HEK293 (cell line): ENCODE results near the gene EXOC8.
A peak's percentile ranks its signal among the peaks of the same experiment; 100 is the strongest.

ENCODE experiments used
- BCL11A ChIP-seq: fragments of 450-650 bp; formaldehyde crosslinking; IDR thresholded peaks from 2 replicates; pipeline ENCODE4 v1.5.1; 2016; ENCODE audit warnings: low read depth, missing biosample characterization, missing genetic modification characterization
- PRDM1 ChIP-seq: fragments of 450-650 bp; formaldehyde crosslinking; IDR thresholded peaks from 2 replicates; pipeline ENCODE4; 2016; ENCODE audit warnings: missing biosample characterization, missing genetic modification characterization
- PRDM6 ChIP-seq: fragments of 450-650 bp; formaldehyde crosslinking; IDR thresholded peaks from 2 replicates; pipeline ENCODE4 v1.5.1; 2017; ENCODE audit warnings: missing biosample characterization, missing genetic modification characterization
- SETDB1 ChIP-seq: IDR thresholded peaks from one replicate; pipeline ENCODE4 v1.6.1; 2017; ENCODE audit warnings: mild to moderate bottlenecking, low read length, moderate library complexity, mixed read lengths; ENCODE audit not compliant: insufficient read length
- SP3 ChIP-seq: fragments of 450-650 bp; formaldehyde crosslinking; IDR thresholded peaks from 2 replicates; pipeline ENCODE4 v1.5.1; 2016; ENCODE audit warnings: missing biosample characterization, missing genetic modification characterization
- WT1 ChIP-seq: fragments of 450-650 bp; formaldehyde crosslinking; IDR thresholded peaks from 2 replicates; pipeline ENCODE4 v1.5.1; 2016; ENCODE audit warnings: missing biosample characterization, missing genetic modification characterization
- ZBTB49 ChIP-seq: fragments of 450-650 bp; formaldehyde crosslinking; IDR thresholded peaks from 2 replicates; pipeline ENCODE4 v1.5.1; 2016; ENCODE audit warnings: missing biosample characterization, missing genetic modification characterization, low read depth
- ZNF155 ChIP-seq: fragments of 450-650 bp; formaldehyde crosslinking; IDR thresholded peaks from 2 replicates; pipeline ENCODE4 v1.5.1; 2016; ENCODE audit warnings: missing biosample characterization, missing genetic modification characterization
- ZNF221 ChIP-seq: fragments of 450-650 bp; formaldehyde crosslinking; IDR thresholded peaks from 2 replicates; pipeline ENCODE4 v1.5.1; 2017; ENCODE audit warnings: missing biosample characterization, missing genetic modification characterization, borderline replicate concordance
- ZNF239 ChIP-seq: fragments of 450-650 bp; formaldehyde crosslinking; IDR thresholded peaks from 2 replicates; pipeline ENCODE4 v1.5.1; 2016; ENCODE audit warnings: missing biosample characterization, missing genetic modification characterization
- ZNF280D ChIP-seq: fragments of 450-650 bp; formaldehyde crosslinking; IDR thresholded peaks from 2 replicates; pipeline ENCODE4 v1.5.1; 2016; ENCODE audit warnings: missing biosample characterization, missing genetic modification characterization
- ZNF292 ChIP-seq: fragments of 450-650 bp; formaldehyde crosslinking; IDR thresholded peaks from 2 replicates; pipeline ENCODE4 v1.5.1; 2016; ENCODE audit warnings: low read depth, missing biosample characterization, missing genetic modification characterization, borderline replicate concordance
- ZNF335 ChIP-seq: fragments of 450-650 bp; formaldehyde crosslinking; conservative IDR thresholded peaks from 2 replicates; pipeline ENCODE4 v1.5.1; 2016; ENCODE audit warnings: missing biosample characterization, missing genetic modification characterization
- ZNF341 ChIP-seq: fragments of 450-650 bp; formaldehyde crosslinking; IDR thresholded peaks from 2 replicates; pipeline ENCODE4; 2016; ENCODE audit warnings: low read depth, missing biosample characterization, missing genetic modification characterization
- ZNF391 ChIP-seq: fragments of 450-650 bp; formaldehyde crosslinking; IDR thresholded peaks from 2 replicates; pipeline ENCODE4 v1.5.1; 2016; ENCODE audit warnings: low read depth, missing biosample characterization, missing genetic modification characterization, borderline replicate concordance
- ZNF433 ChIP-seq: fragments of 450-650 bp; formaldehyde crosslinking; IDR thresholded peaks from 2 replicates; pipeline ENCODE4 v1.5.1; 2016; ENCODE audit warnings: missing biosample characterization, missing genetic modification characterization, low read depth
- ZNF501 ChIP-seq: fragments of 450-650 bp; formaldehyde crosslinking; IDR thresholded peaks from 2 replicates; pipeline ENCODE4 v1.5.1; 2016; ENCODE audit warnings: missing biosample characterization, missing genetic modification characterization
- ZNF529 ChIP-seq: fragments of 450-650 bp; formaldehyde crosslinking; IDR thresholded peaks from 2 replicates; pipeline ENCODE4 v1.5.1; 2017; ENCODE audit warnings: missing genetic modification characterization, missing biosample characterization; ENCODE audit not compliant: insufficient replicate concordance
- ZNF548 ChIP-seq: fragments of 450-650 bp; formaldehyde crosslinking; IDR thresholded peaks from 2 replicates; pipeline ENCODE4 v1.5.1; 2016; ENCODE audit warnings: missing biosample characterization, missing genetic modification characterization
- ZNF585B ChIP-seq: fragments of 450-650 bp; formaldehyde crosslinking; IDR thresholded peaks from 2 replicates; pipeline ENCODE4 v1.5.1; 2016; ENCODE audit warnings: missing biosample characterization, missing genetic modification characterization
- ZNF654 ChIP-seq: fragments of 450-650 bp; formaldehyde crosslinking; IDR thresholded peaks from 2 replicates; pipeline ENCODE4 v1.5.1; 2016; ENCODE audit warnings: low read depth, missing biosample characterization, missing genetic modification characterization
- ZXDB ChIP-seq: fragments of 450-650 bp; formaldehyde crosslinking; IDR thresholded peaks from 2 replicates; pipeline ENCODE4 v1.5.1; 2016; ENCODE audit warnings: missing biosample characterization, missing genetic modification characterization
- TF ChIP-seq, protein P1 (sequence below): fragments of 450-650 bp; formaldehyde crosslinking; IDR thresholded peaks from 2 replicates; pipeline ENCODE4 v1.5.1; 2016; ENCODE audit warnings: missing biosample characterization, missing genetic modification characterization
- TF ChIP-seq, protein P2 (sequence below): fragments of 450-650 bp; formaldehyde crosslinking; IDR thresholded peaks from 2 replicates; pipeline ENCODE4 v1.5.1; 2016; ENCODE audit warnings: missing biosample characterization, missing genetic modification characterization
- TF ChIP-seq, protein P3 (sequence below): fragments of 450-650 bp; formaldehyde crosslinking; IDR thresholded peaks from 2 replicates; pipeline ENCODE4 v1.5.1; 2016; ENCODE audit warnings: missing biosample characterization, missing genetic modification characterization

The EXOC8 gene

DNA sequence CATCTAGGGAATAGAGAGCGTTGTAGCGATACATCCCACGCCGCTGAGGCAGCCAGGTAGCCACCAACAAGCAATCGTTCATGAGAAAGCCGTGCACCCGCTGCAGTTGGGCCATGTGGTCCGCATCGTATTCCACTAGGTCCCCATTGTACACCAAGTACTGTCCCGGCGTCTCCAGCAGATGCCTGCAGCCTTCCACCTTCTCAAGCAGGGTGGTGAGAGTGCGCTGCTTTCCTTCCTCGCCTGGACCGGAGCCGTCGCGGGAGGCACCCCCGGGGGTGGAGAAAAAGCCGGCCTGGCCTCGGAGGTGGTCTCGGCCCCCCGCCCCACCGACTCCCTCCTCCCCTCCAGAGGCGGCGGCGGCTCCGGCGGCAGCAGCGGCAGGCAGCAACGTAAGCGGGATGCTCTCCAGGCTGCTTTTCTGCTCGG is 595 bp downstream of the EXOC8 start (continued):
- TF ChIP-seq, protein P1, sequence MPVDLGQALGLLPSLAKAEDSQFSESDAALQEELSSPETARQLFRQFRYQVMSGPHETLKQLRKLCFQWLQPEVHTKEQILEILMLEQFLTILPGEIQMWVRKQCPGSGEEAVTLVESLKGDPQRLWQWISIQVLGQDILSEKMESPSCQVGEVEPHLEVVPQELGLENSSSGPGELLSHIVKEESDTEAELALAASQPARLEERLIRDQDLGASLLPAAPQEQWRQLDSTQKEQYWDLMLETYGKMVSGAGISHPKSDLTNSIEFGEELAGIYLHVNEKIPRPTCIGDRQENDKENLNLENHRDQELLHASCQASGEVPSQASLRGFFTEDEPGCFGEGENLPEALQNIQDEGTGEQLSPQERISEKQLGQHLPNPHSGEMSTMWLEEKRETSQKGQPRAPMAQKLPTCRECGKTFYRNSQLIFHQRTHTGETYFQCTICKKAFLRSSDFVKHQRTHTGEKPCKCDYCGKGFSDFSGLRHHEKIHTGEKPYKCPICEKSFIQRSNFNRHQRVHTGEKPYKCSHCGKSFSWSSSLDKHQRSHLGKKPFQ (tag by site-specific recombination): no peak
- TF ChIP-seq ZNF155 (tag by site-specific recombination) (no peak), BCL11A (tag by site-specific recombination) (no peak), ZNF585B (tag by site-specific recombination) (0 out of 2 replicates have a peak, but pooled peaks have one; percentile 19), SETDB1 (no peak), ZNF292 (no peak), ZNF654 (tag by site-specific recombination) (no peak), WT1 (tag by site-specific recombination) (no peak), ZNF529 (no peak), ZNF221 (no peak), ZNF391 (tag by site-specific recombination) (no peak), ZNF501 (tag by site-specific recombination) (no peak), ZNF433 (tag by site-specific recombination) (no peak), ZBTB49 (tag by site-specific recombination) (no peak), ZXDB (tag by site-specific recombination) (no peak), ZNF335 (tag by site-specific recombination) (peak; percentile 100), PRDM1 (tag by site-specific recombination) (peak; percentile 48; the same call in 1 of the 2 replicates), ZNF280D (tag by site-specific recombination) (no peak), ZNF341 (tag by site-specific recombination) (peak; percentile 13; the same call in 1 of the 2 replicates), PRDM6 (no peak), SP3 (tag by site-specific recombination) (no peak), ZNF239 (tag by site-specific recombination) (no peak), ZNF548 (tag by site-specific recombination) (no peak)
- TF ChIP-seq, protein P2, sequence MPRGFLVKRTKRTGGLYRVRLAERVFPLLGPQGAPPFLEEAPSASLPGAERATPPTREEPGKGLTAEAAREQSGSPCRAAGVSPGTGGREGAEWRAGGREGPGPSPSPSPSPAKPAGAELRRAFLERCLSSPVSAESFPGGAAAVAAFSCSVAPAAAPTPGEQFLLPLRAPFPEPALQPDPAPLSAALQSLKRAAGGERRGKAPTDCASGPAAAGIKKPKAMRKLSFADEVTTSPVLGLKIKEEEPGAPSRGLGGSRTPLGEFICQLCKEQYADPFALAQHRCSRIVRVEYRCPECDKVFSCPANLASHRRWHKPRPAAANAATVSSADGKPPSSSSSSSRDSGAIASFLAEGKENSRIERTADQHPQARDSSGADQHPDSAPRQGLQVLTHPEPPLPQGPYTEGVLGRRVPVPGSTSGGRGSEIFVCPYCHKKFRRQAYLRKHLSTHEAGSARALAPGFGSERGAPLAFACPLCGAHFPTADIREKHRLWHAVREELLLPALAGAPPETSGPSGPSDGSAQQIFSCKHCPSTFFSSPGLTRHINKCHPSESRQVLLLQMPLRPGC (tag by site-specific recombination): no peak
- TF ChIP-seq, protein P3, sequence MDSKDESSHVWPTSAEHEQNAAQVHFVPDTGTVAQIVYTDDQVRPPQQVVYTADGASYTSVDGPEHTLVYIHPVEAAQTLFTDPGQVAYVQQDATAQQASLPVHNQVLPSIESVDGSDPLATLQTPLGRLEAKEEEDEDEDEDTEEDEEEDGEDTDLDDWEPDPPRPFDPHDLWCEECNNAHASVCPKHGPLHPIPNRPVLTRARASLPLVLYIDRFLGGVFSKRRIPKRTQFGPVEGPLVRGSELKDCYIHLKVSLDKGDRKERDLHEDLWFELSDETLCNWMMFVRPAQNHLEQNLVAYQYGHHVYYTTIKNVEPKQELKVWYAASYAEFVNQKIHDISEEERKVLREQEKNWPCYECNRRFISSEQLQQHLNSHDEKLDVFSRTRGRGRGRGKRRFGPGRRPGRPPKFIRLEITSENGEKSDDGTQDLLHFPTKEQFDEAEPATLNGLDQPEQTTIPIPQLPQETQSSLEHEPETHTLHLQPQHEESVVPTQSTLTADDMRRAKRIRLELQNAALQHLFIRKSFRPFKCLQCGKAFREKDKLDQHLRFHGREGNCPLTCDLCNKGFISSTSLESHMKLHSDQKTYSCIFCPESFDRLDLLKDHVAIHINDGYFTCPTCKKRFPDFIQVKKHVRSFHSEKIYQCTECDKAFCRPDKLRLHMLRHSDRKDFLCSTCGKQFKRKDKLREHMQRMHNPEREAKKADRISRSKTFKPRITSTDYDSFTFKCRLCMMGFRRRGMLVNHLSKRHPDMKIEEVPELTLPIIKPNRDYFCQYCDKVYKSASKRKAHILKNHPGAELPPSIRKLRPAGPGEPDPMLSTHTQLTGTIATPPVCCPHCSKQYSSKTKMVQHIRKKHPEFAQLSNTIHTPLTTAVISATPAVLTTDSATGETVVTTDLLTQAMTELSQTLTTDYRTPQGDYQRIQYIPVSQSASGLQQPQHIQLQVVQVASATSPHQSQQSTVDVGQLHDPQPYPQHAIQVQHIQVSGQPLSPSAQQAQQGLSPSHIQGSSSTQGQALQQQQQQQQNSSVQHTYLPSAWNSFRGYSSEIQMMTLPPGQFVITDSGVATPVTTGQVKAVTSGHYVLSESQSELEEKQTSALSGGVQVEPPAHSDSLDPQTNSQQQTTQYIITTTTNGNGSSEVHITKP: no peak; the same call in 1 of the 2 replicates
